HCT116 (cell line): Measurements from ENCODE around the gene MVK. TPM values are rescaled to one million over a fixed set of nuclear protein-coding genes. Genes with fewer than 3 reads are reported as not detected.
A peak's percentile ranks its signal among the peaks of the same experiment; 100 is the strongest.

Experiments used
- ATAC-seq: fragments of 200-7000 bp; cut with Tn5 transposase; 2 replicates; pipeline ENCODE4 v1.9.1; 2020; ENCODE audit warnings: mild to moderate bottlenecking, moderate library complexity
- BruUV-seq: library from RNA; stranded (reverse); fragments of 400-500 nt; replicated peaks from 2 replicates; lab custom pipeline; 2021; lab: Mats Ljungman, UMichigan
- CTCF ChIA-PET: fragments of 300-600 bp; sonication (Branson Sonifier 250); formaldehyde crosslinking; loops from one replicate; lab custom pipeline; 2021; ENCODE audit warnings: antibody characterized with exemption; lab: Charles Lee
- POLR2A ChIA-PET: fragments of 300-600, 350-600 bp; sonication (Branson Sonifier 250); formaldehyde crosslinking; loops from one replicate; lab custom pipeline; 2021; ENCODE audit warnings: antibody characterized with exemption; lab: Charles Lee
- RAD21 ChIA-PET, 2 experiments: fragments of 300-600 bp; sonication (Branson Sonifier 250); formaldehyde crosslinking; loops; one replicate each; lab custom pipeline; 2023; ENCODE audit warnings: low total read pairs in 2 of 2; ENCODE audit not compliant: uncharacterized antibody in 2 of 2, unreplicated experiment in 2 of 2, low non-redundant PET in 1 of 2; lab: Charles Lee
- DNase-seq: peaks from one replicate; pipeline ENCODE4 v3.0.0-alpha.2; 2010; ENCODE audit warnings: low read depth, low spot score
- H2AFZ ChIP-seq: fragments of 200-600 bp; shearing (Covaris generic), sonication (generic); 2 replicates; pipeline ENCODE4 v1.6.1; 2017; ENCODE audit warnings: low read depth, mixed run types, mixed read lengths, antibody characterized with exemption, low read length; ENCODE audit not compliant: poor library complexity, severe bottlenecking
- H3K27ac ChIP-seq: 2 replicates; pipeline ENCODE4 v1.5.1; 2012; ENCODE audit warnings: low read depth, low read length
- H3K27me3 ChIP-seq: fragments of 200-600 bp; sonication (generic); 2 replicates; pipeline ENCODE4 v1.6.1; 2016; ENCODE audit warnings: mixed run types, low read length, mixed read lengths; ENCODE audit not compliant: insufficient read depth
- H3K36me3 ChIP-seq, 2 experiments: fragments of 200-500 bp in 1 of 2; fragments of 200-600 bp in 1 of 2; sonication (Bioruptor generic) in 1 of 2; sonication (generic) in 1 of 2; 2 replicates each; pipeline versions ENCODE4 v1.5.1 to v1.6.1; 2014 to 2016; ENCODE audit warnings: low read length in 2 of 2, inconsistent platforms in 1 of 2, mixed read lengths in 1 of 2, mixed run types in 1 of 2; ENCODE audit not compliant: insufficient read depth in 2 of 2, control insufficient read depth in 1 of 2
- H3K4me1 ChIP-seq, 2 experiments: fragments of 200-600 bp in 1 of 2; sonication (generic) in 1 of 2; 2 replicates each; pipeline versions ENCODE4 v1.5.1 to v1.6.1; 2012 to 2017; ENCODE audit warnings: low read length in 2 of 2, inconsistent platforms in 1 of 2, mild to moderate bottlenecking in 1 of 2, mixed read lengths in 1 of 2, mixed run types in 1 of 2, moderate library complexity in 1 of 2; ENCODE audit not compliant: insufficient read depth in 2 of 2, control insufficient read depth in 1 of 2
- H3K4me2 ChIP-seq: fragments of 200-600 bp; sonication (generic); 2 replicates; pipeline ENCODE4 v1.6.1; 2017; ENCODE audit warnings: mixed run types, low read length, mixed read lengths
- H3K4me3 ChIP-seq, 2 experiments: fragments of 200-600 bp in 1 of 2; sonication (generic) in 1 of 2; replicated peaks in 1 of 2; 2 replicates each; pipeline ENCODE4 v1.5.1; 2011 to 2016; ENCODE audit warnings: low read length in 2 of 2, control low read depth in 1 of 2, low read depth in 1 of 2, mild to moderate bottlenecking in 1 of 2, mixed read lengths in 1 of 2, mixed run types in 1 of 2
- H3K79me2 ChIP-seq: fragments of 200-600 bp; sonication (generic); 2 replicates; pipeline ENCODE4 v1.6.1; 2017; ENCODE audit warnings: mild to moderate bottlenecking, mixed run types, low read length, moderate library complexity, mixed read lengths; ENCODE audit not compliant: insufficient read depth
- H3K9ac ChIP-seq: fragments of 200-600 bp; sonication (generic); 2 replicates; pipeline ENCODE4 v1.6.1; 2016; ENCODE audit warnings: low read length, mixed read lengths
- H3K9me2 ChIP-seq: fragments of 200-600 bp; sonication (generic), shearing (Covaris generic); 2 replicates; pipeline ENCODE4 v1.6.1; 2017; ENCODE audit warnings: mixed run types, mild to moderate bottlenecking, moderate library complexity; ENCODE audit not compliant: insufficient read depth
- H3K9me3 ChIP-seq, 2 experiments: fragments of 200-500 bp in 1 of 2; fragments of 200-600 bp in 1 of 2; sonication (Bioruptor generic) in 1 of 2; sonication (generic) in 1 of 2; 2 replicates each; pipeline ENCODE4 v1.6.1; 2014 to 2017; ENCODE audit warnings: low read length in 2 of 2, mixed read lengths in 2 of 2, inconsistent platforms in 1 of 2, low read depth in 1 of 2, mild to moderate bottlenecking in 1 of 2, mixed run types in 1 of 2, moderate library complexity in 1 of 2; ENCODE audit not compliant: control insufficient read depth in 1 of 2, insufficient read depth in 1 of 2
- H4K20me1 ChIP-seq: fragments of 200-600 bp; sonication (generic), shearing (Covaris generic); 2 replicates; pipeline ENCODE4 v1.6.1; 2017; ENCODE audit warnings: mixed run types, mild to moderate bottlenecking, moderate library complexity; ENCODE audit not compliant: insufficient read depth
- ATF3 ChIP-seq: IDR thresholded peaks from 2 replicates; pipeline ENCODE4 v1.6.1; 2012
- CBX3 ChIP-seq: IDR thresholded peaks from 2 replicates; pipeline ENCODE4 v1.6.1; 2012; ENCODE audit warnings: low read depth
- CEBPB ChIP-seq: IDR thresholded peaks from 2 replicates; pipeline ENCODE4 v1.6.1; 2012; ENCODE audit warnings: low read depth
- CTCF ChIP-seq, 3 experiments: fragments of 200-600 bp in 1 of 3; sonication (generic) in 1 of 3; IDR thresholded peaks in 2 of 3; conservative IDR thresholded peaks in 1 of 3; 2 replicates each; pipeline ENCODE4 v1.5.1; 2012 to 2017; ENCODE audit warnings: low read depth in 2 of 3, low read length in 2 of 3, antibody characterized with exemption in 1 of 3, borderline replicate concordance in 1 of 3, control low read depth in 1 of 3, mild to moderate bottlenecking in 1 of 3, mixed read lengths in 1 of 3, mixed run types in 1 of 3, moderate library complexity in 1 of 3; ENCODE audit not compliant: insufficient read depth in 1 of 3
- EGR1 ChIP-seq: IDR thresholded peaks from 2 replicates; pipeline ENCODE4 v1.6.1; 2012; ENCODE audit warnings: low read depth
- ELF1 ChIP-seq: IDR thresholded peaks from 2 replicates; pipeline ENCODE4 v1.6.1; 2012; ENCODE audit warnings: low read depth, borderline replicate concordance
- EZH2phosphoT487 ChIP-seq: fragments of 200-600 bp; IDR thresholded peaks from 2 replicates; pipeline ENCODE4 v1.6.1; 2018; ENCODE audit warnings: antibody characterized with exemption, borderline replicate concordance
- FOSL1 ChIP-seq: IDR thresholded peaks from 2 replicates; pipeline ENCODE4 v1.6.1; 2012; ENCODE audit warnings: low read depth
- JUND ChIP-seq: IDR thresholded peaks from 2 replicates; pipeline ENCODE4 v1.6.1; 2012
- POLR2A ChIP-seq: IDR thresholded peaks from 2 replicates; pipeline ENCODE4 v1.7.0; 2011; ENCODE audit warnings: borderline replicate concordance; ENCODE audit not compliant: insufficient read depth, insufficient read length; ENCODE audit errors: extremely low read depth
- POLR2AphosphoS5 ChIP-seq: IDR thresholded peaks from 2 replicates; pipeline ENCODE4 v1.6.1; 2011; ENCODE audit warnings: mild to moderate bottlenecking, low read depth, low read length, moderate library complexity
- RAD21 ChIP-seq: IDR thresholded peaks from 2 replicates; pipeline ENCODE4 v1.6.1; 2012; ENCODE audit warnings: low read depth, mild to moderate bottlenecking
- SIN3A ChIP-seq: IDR thresholded peaks from 2 replicates; pipeline ENCODE4 v1.6.1; 2012; ENCODE audit warnings: low read depth
- TCF7L2 ChIP-seq: IDR thresholded peaks from 2 replicates; pipeline ENCODE4 v1.7.0; 2011; ENCODE audit warnings: borderline replicate concordance, inconsistent platforms; ENCODE audit not compliant: insufficient read depth, insufficient read length; ENCODE audit errors: extremely low read depth
- YY1 ChIP-seq: IDR thresholded peaks from 2 replicates; pipeline ENCODE4 v1.6.1; 2011; ENCODE audit warnings: low read length, low read depth, moderate library complexity, mild to moderate bottlenecking; ENCODE audit not compliant: insufficient replicate concordance; ENCODE audit errors: extremely low read depth
- ZBTB33 ChIP-seq: IDR thresholded peaks from 2 replicates; pipeline ENCODE4 v1.6.1; 2011; ENCODE audit warnings: mild to moderate bottlenecking, low read length, moderate library complexity; ENCODE audit not compliant: insufficient replicate concordance; ENCODE audit errors: extremely low read depth
- ZFX ChIP-seq: fragments of 450-650 bp; IDR thresholded peaks from 2 replicates; pipeline ENCODE4 v1.6.1; 2017
- intact Hi-C: fragments of 100-400 bp; cut with micrococcal nuclease; formaldehyde crosslinking; loops from 2 replicates; pipeline ENCODE4 v1.10.0; 2022
- total RNA-seq: library from RNA; stranded (reverse); gene quantifications from one replicate; pipeline ENCODE4 v1.2.1, GENCODE V29; 2021; ENCODE audit not compliant: unreplicated experiment
- TF ChIP-seq, protein P1 (sequence below): IDR thresholded peaks from 2 replicates; pipeline ENCODE4 v1.6.1; 2012

The MVK gene
- total RNA-seq, 1 experiment from 2014 or later = 17.3 TPM

GRCh38 chr12:109587921-109588320, 14.3 kb downstream of the MVK start (continued):
- TF ChIP-seq CTCF (IDR thresholded peaks at IDR 0.05 in 2 of 3, conservative IDR thresholded peaks at IDR 0.05 in 1 of 3; ENCODE audit: borderline replicate concordance in 1 of 3, insufficient read depth in 1 of 3, low read depth in 2 of 3, low read length in 2 of 3) = no peak
- no peak for TF ChIP-seq ELF1
- TF ChIP-seq EZH2phosphoT487 = no peak
- TF ChIP-seq ZFX = no peak
- no peak for TF ChIP-seq RAD21

GRCh38 chr12:109588461-109589239, 15.1 kb downstream of the MVK start:
- POLR2A ChIA-PET = no interaction called here
- CTCF ChIA-PET = no interaction called here

More at GRCh38 chr12:109588461-109589239, 15.1 kb downstream of the MVK start:
- Histone ChIP-seq H4K20me1 (no peaks in the 10 kb centered on the region), H3K4me3 (no peak overlapping the region), H3K9me2 (no peaks in the 10 kb centered on the region), H3K9ac (no peak overlapping the region), H3K4me2 (no peak overlapping the region), H3K79me2 (no peaks in the 10 kb centered on the region), H3K27ac (no peak overlapping the region), H3K27me3 (no peaks in the 10 kb centered on the region), H3K9me3 (no peaks in the 10 kb centered on the region), H3K36me3 (peaks cover 0 to 3% of the 10 kb centered on the region in 2 experiments; a peak in 1 of 4 replicates), H3K4me1 (peaks cover 0 to 5% of the 10 kb centered on the region in 2 experiments; a peak in 1 of 4 replicates), H2AFZ (no peak overlapping the region)
- TSS peak; percentile 14 for BruUV-seq
- no peak for TF ChIP-seq EZH2phosphoT487
- no peak for TF ChIP-seq JUND
- no peak for TF ChIP-seq POLR2AphosphoS5
- TF ChIP-seq EGR1 = no peak
- no peak for TF ChIP-seq TCF7L2
- no peak for TF ChIP-seq YY1
- no peak for TF ChIP-seq CTCF (IDR thresholded peaks at IDR 0.05 in 2 of 3, conservative IDR thresholded peaks at IDR 0.05 in 1 of 3; ENCODE audit: borderline replicate concordance in 1 of 3, insufficient read depth in 1 of 3, low read depth in 2 of 3, low read length in 2 of 3)
- TF ChIP-seq SIN3A = no peak
- no peak for TF ChIP-seq ZBTB33
- TF ChIP-seq FOSL1 = no peak
- TF ChIP-seq CBX3 = no peak
- no peak for TF ChIP-seq ATF3
- no peak for TF ChIP-seq POLR2A
- TF ChIP-seq ELF1 = no peak
- no peak for TF ChIP-seq CEBPB
- TF ChIP-seq, protein P1, sequence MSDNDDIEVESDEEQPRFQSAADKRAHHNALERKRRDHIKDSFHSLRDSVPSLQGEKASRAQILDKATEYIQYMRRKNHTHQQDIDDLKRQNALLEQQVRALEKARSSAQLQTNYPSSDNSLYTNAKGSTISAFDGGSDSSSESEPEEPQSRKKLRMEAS = no peak
- RAD21 ChIA-PET = no interaction called here
- intact Hi-C loops = no loop called here
- ATAC-seq (no peak), DNase-seq (no peak)
